Measurements from ENCODE around the gene UBE3B. TPM values are rescaled to one million over a fixed set of nuclear protein-coding genes. Genes with fewer than 3 reads are reported as not detected.

UBE3B gene
- total RNA-seq, 4 donors from 2014 or later: 34.4 to 73.0 (median 71.6) TPM

GRCh38 chr12:109540526-109541412, 63.3 kb downstream of the UBE3B start:
- no peak overlapping the region for H3K27ac ChIP-seq
- in situ Hi-C loops (cut with MboI; ENCODE audit: low pct_ligation_motif_present in 1 of 4, low pct_unique_long_range_greater_than_20kb in 1 of 4, low sequenced_read_pairs in 3 of 4) (no loop called here), intact Hi-C loops (cut with DNase I; ENCODE audit: low total_unique reads) (no loop called here)
- H3K9me3 ChIP-seq: no peaks in the 10 kb centered on the region
- 88% methylated on average over 16 of the region's 16 CpGs; no CpG with 5 or more reads in 1 of the 2 donors for WGBS, 2 donors (ENCODE audit: low coverage in 1 of 2)
- no peak for DNase-seq
- H3K4me1 ChIP-seq: no peaks in the 10 kb centered on the region
- H3K27me3 ChIP-seq: no peaks in the 10 kb centered on the region
- H3K36me3 ChIP-seq: no peaks in the 10 kb centered on the region
- TF ChIP-seq POLR2A (IDR thresholded peaks at IDR 0.05) (no peak), EP300 (IDR thresholded peaks at IDR 0.05; ENCODE audit: low read depth) (no peak), POLR2AphosphoS5 (IDR thresholded peaks at IDR 0.05) (no peak), CTCF (IDR thresholded peaks at IDR 0.05) (no peak)
- no peak overlapping the region for H3K4me3 ChIP-seq

- Histone ChIP-seq H3K4me1 (no peaks in the 10 kb centered on the region), H3K9me3 (no peaks in the 10 kb centered on the region), H3K27ac (no peak overlapping the region), H3K36me3 (no peaks in the 10 kb centered on the region), H3K4me3 (no peak overlapping the region), H3K27me3 (no peaks in the 10 kb centered on the region)
- TF ChIP-seq CTCF (IDR thresholded peaks at IDR 0.05): no peak
- 61% methylated on average over 4 of the region's 4 CpGs; no CpG with 5 or more reads in 1 of the 2 donors for WGBS, 2 donors (ENCODE audit: low coverage in 1 of 2)
- no peak for DNase-seq
- intact Hi-C loops (cut with DNase I; ENCODE audit: low total_unique reads) (no loop called here), in situ Hi-C loops (cut with MboI; ENCODE audit: low pct_ligation_motif_present in 1 of 4, low pct_unique_long_range_greater_than_20kb in 1 of 4, low sequenced_read_pairs in 3 of 4) (no loop called here)
Measured at GRCh38 chr12:109541413-109541726, 63.9 kb downstream of the UBE3B start.

- intact Hi-C loops (cut with DNase I; ENCODE audit: low total_unique reads): no loop called here
- H3K4me3 ChIP-seq: no peak overlapping the region
- in situ Hi-C loops (cut with MboI; ENCODE audit: low pct_ligation_motif_present in 1 of 4, low pct_unique_long_range_greater_than_20kb in 1 of 4, low sequenced_read_pairs in 3 of 4): no loop called here
- no peak overlapping the region for H3K27ac ChIP-seq
- H3K9me3 ChIP-seq: no peaks in the 10 kb centered on the region
- TF ChIP-seq CTCF (IDR thresholded peaks at IDR 0.05): no peak
- TF ChIP-seq POLR2A (IDR thresholded peaks at IDR 0.05): no peak
- no peak for TF ChIP-seq POLR2AphosphoS5 (IDR thresholded peaks at IDR 0.05)
- DNase-seq: no peak
- H3K36me3 ChIP-seq: no peaks in the 10 kb centered on the region
- no peaks in the 10 kb centered on the region for H3K4me1 ChIP-seq
- H3K27me3 ChIP-seq: peaks cover 2% of the 10 kb centered on the region
- 72% methylated on average over 2 of the region's 2 CpGs; no CpG with 5 or more reads in 1 of the 2 donors for WGBS, 2 donors (ENCODE audit: low coverage in 1 of 2)
Measured at GRCh38 chr12:109542014-109542413, 64.6 kb downstream of the UBE3B start.

- Histone ChIP-seq H3K27me3 (peaks cover 10% of the 10 kb centered on the region), H3K4me1 (no peaks in the 10 kb centered on the region), H3K4me3 (no peak overlapping the region), H3K36me3 (no peaks in the 10 kb centered on the region), H3K9me3 (no peaks in the 10 kb centered on the region), H3K27ac (no peak overlapping the region)
- DNase-seq: no peak
- no peak for TF ChIP-seq EP300 (IDR thresholded peaks at IDR 0.05; ENCODE audit: low read depth)
- no peak for TF ChIP-seq POLR2AphosphoS5 (IDR thresholded peaks at IDR 0.05)
- no peak for TF ChIP-seq POLR2A (IDR thresholded peaks at IDR 0.05)
- TF ChIP-seq CTCF (IDR thresholded peaks at IDR 0.05): no peak
- in situ Hi-C loops (cut with MboI; ENCODE audit: low pct_ligation_motif_present in 1 of 4, low pct_unique_long_range_greater_than_20kb in 1 of 4, low sequenced_read_pairs in 3 of 4) (no loop called here), intact Hi-C loops (cut with DNase I; ENCODE audit: low total_unique reads) (no loop called here)
- WGBS, 2 donors (ENCODE audit: low coverage in 1 of 2): 90% methylated on average over 6 of the region's 6 CpGs; no CpG with 5 or more reads in 1 of the 2 donors
Measured at GRCh38 chr12:109542876-109543275, 65.4 kb downstream of the UBE3B start.
